GM21576 (cell line): ENCODE measurements around the gene FKBP15.
"Not testable (repeated sequence)": the region's sequence is repeated elsewhere in the genome, so short reads cannot be mapped to it uniquely, and the experiment has no call there.

Source experiments
- ATAC-seq: cut with Tn5 transposase; IDR thresholded peaks from one replicate; pipeline ENCODE4 v1.9.1; 2021; ENCODE audit warnings: mild to moderate bottlenecking, moderate library complexity; ENCODE audit not compliant: unreplicated experiment

Gene FKBP15, protein sequence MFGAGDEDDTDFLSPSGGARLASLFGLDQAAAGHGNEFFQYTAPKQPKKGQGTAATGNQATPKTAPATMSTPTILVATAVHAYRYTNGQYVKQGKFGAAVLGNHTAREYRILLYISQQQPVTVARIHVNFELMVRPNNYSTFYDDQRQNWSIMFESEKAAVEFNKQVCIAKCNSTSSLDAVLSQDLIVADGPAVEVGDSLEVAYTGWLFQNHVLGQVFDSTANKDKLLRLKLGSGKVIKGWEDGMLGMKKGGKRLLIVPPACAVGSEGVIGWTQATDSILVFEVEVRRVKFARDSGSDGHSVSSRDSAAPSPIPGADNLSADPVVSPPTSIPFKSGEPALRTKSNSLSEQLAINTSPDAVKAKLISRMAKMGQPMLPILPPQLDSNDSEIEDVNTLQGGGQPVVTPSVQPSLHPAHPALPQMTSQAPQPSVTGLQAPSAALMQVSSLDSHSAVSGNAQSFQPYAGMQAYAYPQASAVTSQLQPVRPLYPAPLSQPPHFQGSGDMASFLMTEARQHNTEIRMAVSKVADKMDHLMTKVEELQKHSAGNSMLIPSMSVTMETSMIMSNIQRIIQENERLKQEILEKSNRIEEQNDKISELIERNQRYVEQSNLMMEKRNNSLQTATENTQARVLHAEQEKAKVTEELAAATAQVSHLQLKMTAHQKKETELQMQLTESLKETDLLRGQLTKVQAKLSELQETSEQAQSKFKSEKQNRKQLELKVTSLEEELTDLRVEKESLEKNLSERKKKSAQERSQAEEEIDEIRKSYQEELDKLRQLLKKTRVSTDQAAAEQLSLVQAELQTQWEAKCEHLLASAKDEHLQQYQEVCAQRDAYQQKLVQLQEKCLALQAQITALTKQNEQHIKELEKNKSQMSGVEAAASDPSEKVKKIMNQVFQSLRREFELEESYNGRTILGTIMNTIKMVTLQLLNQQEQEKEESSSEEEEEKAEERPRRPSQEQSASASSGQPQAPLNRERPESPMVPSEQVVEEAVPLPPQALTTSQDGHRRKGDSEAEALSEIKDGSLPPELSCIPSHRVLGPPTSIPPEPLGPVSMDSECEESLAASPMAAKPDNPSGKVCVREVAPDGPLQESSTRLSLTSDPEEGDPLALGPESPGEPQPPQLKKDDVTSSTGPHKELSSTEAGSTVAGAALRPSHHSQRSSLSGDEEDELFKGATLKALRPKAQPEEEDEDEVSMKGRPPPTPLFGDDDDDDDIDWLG

DNA sequence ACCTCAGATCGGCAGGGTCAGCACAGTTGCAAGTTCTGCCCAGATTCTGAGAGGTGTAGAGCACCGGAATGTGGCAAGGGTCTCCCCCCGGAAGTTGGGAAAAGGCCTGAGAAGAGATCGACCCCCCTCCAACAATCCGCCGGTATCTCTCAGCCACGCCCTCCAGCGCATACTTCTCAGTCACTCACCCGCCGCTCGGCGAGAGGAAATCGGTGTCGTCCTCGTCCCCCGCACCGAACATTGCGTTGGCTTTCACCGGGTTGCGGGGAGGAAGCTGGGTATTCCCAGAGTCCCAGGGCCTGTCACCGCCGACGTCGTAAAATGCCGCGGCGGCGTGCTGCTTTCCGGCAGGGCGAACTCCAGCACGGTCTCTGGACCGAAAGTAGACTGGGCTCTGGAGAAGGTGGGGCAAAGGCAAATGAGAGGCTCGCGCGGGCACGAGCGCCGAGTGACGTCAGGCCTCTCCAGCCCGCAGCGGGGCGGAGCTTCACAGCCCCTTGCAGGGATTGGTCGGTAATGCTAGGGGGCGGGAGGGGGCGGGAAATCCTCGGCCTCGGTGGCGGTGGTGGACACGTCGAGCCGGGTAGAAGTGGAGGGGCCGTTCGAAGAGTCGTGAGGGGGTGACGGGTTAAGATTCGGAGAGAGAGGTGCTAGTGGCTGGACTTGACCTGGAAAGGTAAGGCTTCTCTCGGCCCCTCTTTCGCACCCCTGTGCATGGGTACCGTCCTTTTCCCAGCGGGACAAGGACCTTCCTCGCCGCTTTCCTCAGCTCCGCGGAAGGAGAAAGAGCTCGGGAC lies at the start of gene FKBP15, which contains the start of gene SLC31A1:
FKBP15 (minus strand) TSS at position 275 of the 797 bp plus-strand sequence; CDS start at position 241, 34 bp downstream.
SLC31A1 (plus strand) TSS at position 542 of the 797 bp plus-strand sequence. CDS start 34,605 bp downstream, outside the sequence.
- peak; percentile 84 for ATAC-seq

- no peak for ATAC-seq
Observed at GRCh38 chr9:113269871-113270270, 48.8 kb upstream of the FKBP15 start.

DNA sequence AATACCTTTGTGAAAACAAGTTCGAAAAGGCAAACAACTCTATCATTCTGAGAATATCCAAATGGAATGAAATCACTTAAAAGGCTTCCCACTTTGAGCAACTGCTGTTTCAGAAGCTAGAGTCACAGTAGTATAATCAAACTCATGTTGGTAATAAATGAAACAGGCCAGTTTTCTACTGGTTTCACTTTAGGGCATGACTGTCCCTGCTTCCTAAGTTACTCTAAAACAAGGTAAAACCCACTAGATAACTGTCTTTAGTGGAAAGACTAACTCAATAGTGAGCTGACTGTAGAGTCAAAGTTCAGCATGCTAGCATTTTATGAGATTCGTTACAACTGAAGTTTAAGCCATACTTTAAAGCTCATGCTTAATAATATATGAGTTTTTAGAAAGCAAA lies 48.3 kb upstream of the FKBP15 start:
- no peak for ATAC-seq

DNA sequence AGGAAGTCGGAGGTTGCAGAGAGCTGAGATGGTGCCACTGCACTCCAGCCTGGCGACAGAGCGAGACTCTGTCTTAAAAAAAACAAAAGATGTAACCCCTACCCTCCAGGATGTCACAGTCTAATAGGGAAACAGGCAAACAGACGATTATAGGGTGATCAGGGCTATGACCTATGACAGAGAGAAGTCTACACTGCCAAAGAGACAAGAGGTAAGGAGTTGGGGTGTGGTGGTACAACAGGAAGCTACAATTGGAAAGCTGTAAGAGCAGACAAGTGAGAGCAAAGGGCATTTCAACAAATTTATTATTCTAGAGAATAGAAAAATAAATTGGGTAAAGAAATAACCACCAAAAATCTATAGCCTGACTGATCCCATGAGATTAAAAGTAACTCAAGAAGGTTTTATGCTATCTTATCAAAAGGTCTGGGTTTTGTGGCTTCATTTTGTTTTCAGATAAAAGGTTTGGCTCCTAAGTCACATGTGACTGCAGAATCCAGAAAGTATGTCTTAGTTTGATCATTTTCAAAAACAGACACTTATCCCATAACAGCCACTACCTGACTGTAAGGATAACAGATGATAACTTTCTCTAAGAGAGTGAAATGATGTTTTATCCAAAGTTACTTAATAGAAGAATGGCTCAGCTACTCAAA lies 47.0 kb upstream of the FKBP15 start:
- no peak for ATAC-seq

GRCh38 chr9:113266174-113266573 lies 45.1 kb upstream of the FKBP15 start:
- no peak for ATAC-seq

- ATAC-seq, result no peak
Observed at GRCh38 chr9:113261917-113262671, 41.0 kb upstream of the FKBP15 start.

GRCh38 chr9:113258282-113258681 lies 37.2 kb upstream of the FKBP15 start:
- ATAC-seq, result no peak

GRCh38 chr9:113257863-113258262 lies 36.8 kb upstream of the FKBP15 start:
- ATAC-seq, result no peak

GRCh38 chr9:113255438-113255837 lies 34.4 kb upstream of the FKBP15 start:
- no peak for ATAC-seq

DNA sequence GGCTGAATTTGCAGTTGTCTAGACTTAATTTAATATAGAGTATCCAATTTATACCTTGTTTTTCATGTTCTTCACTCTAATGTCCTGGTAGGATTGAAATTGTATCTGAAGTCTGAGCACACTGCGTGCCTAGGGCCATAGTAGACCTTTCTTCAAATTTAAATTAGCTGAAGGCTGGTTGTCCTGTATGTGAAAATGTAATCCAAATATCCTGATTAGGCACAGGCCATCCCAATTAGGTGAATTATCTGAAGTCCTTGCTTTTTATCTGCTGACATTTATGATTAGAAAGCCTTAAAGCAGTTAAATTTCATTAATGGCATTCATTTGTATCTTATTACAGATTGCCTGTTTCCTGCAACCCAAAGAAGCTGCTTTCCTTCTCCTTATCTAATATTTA lies 33.9 kb upstream of the FKBP15 start:
- ATAC-seq, result no peak

GRCh38 chr9:113250807-113251206 lies 29.7 kb upstream of the FKBP15 start:
- no peak for ATAC-seq

DNA sequence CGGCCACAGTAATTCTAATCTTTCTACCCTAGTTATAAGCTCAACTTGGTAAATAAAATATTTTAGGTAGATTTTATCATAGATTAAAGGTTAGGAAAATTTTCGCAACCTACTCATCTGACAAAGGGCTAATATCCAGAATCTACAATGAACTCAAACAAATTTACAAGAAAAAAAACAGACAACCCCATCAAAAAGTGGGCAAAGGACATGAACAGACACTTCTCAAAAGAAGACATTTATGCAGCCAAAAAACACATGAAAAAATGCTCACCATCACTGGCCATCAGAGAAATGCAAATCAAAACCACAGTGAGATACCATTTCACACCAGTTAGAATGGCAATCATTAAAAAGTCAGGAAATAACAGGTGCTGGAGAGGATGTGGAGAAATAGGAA lies 28.6 kb upstream of the FKBP15 start:
- not testable (repeated sequence) for ATAC-seq

DNA sequence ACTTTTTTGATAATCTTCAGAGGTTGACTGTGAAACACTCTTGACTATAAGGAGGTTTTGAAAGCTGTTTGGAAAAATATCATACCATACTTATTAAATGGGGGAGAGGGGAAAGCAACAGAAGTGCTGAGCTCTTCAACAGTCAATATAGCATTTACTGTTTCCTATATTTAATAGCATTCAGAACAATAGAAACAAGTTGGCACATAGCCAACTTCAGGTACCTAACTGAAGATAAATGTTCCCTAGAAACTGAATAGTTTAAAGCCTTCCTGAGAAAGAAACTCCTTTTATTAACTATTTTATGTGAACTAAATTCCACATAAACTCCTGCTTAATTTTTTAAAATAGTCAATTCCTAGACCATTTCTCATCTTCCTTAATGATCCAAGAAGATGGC lies 26.6 kb upstream of the FKBP15 start:
- ATAC-seq, result no peak

- ATAC-seq, result no peak
Observed at GRCh38 chr9:113246928-113247327, 25.9 kb upstream of the FKBP15 start.

- no peak for ATAC-seq
Observed at GRCh38 chr9:113245894-113246293, 24.8 kb upstream of the FKBP15 start.

DNA sequence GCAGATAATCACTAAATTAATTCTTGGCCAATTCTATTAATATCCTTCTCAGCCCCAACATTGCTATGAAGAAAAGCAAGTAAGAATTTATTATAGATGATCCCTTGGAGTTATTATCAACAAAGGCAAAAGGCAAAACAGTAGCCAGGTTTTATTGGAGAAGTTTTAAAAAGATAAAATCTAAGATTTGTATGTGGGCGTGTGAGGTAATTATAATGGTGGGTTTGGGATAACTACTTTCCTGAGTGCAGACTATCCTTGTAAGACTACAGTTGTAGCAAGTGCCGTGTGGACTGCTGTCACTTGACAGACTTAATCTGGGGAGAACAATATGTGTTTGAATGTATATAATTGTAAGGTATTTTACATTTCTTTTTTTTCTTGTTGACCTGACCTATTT lies 23.5 kb upstream of the FKBP15 start:
- no peak for ATAC-seq

GRCh38 chr9:113241161-113241560 lies 20.1 kb upstream of the FKBP15 start:
- ATAC-seq, result no peak

DNA sequence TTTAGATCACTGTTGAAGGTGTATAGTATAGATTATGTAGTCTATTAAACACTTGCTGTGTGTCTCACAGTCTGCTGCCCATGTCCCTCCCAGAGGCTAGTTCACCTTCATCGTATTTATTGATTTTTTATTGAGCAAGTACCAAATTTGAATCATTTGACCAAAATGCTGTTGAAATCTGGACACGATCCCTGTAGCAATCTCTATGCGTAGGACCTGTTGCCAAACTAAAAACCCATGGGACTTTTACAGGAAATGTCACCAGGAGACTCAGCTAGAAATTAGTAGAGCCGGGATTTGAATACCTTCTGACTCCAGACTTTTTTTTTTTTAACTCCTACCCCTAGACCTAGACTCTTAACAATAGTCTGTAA lies 17.8 kb upstream of the FKBP15 start:
- no peak for ATAC-seq

DNA sequence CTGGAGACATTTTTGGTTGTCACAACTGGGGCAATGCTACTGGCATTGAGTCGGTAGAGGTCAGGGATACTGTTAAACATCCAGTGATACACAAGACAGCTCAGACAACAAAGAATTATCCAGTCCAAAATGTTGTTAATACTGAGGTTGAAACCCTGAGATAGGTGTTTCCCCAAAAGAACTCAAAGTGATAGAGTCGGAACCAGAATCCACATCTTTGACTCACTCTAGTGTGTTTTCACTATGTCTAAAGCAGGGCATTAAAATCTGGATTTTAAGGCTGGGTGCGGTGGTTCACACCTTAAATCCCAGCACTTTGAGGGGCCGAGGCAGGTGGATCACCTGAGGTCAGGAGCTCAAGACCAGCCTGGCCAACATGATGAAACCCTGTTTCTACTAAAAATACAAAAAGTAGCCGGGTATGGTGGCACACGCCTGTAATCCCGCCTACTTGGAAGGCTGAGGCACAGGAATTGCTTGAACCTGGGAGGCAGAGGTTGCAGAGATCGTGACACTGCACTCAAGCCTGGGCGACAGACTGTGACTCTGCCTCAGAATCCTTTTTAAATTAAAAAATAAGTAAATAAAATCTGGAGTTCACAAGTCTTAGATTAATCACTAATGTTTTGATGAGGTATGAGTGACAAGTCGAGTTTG lies 17.3 kb upstream of the FKBP15 start:
- ATAC-seq, result no peak
